Measurements from ENCODE around the gene AQP1.

Gene AQP1

GRCh38 chr7:30965372-30965771 lies 53.7 kb downstream of the AQP1 start:
- no peak for TF ChIP-seq EZH2 (IDR thresholded peaks at IDR 0.05; ENCODE audit: borderline replicate concordance, low read depth, low read length, severe bottlenecking)
- no peak for TF ChIP-seq CTCF (IDR thresholded peaks at IDR 0.05; ENCODE audit: borderline replicate concordance, extremely low read depth, low read length, poor library complexity, severe bottlenecking)
- Histone ChIP-seq H4K20me1 (ENCODE audit: insufficient read depth, low read length) (no peaks in the 10 kb centered on the region), H2AFZ (ENCODE audit: low read depth, low read length) (no peak overlapping the region), H3K4me3 (ENCODE audit: low read depth in 1 of 2, low read length in 2 of 2) (no peak overlapping the region), H3K9ac (ENCODE audit: low read depth, low read length) (no peak overlapping the region), H3K79me2 (ENCODE audit: insufficient read depth, low read length) (no peaks in the 10 kb centered on the region), H3K4me1 (ENCODE audit: insufficient read depth, low read length) (no peaks in the 10 kb centered on the region), H3K36me3 (ENCODE audit: insufficient read depth, low read length) (no peaks in the 10 kb centered on the region), H3K4me2 (ENCODE audit: insufficient read depth, low read length) (no peak overlapping the region), H3K27ac (ENCODE audit: low read length) (no peak overlapping the region), H3K9me3 (ENCODE audit: insufficient read depth, low read length, severe bottlenecking) (no peaks in the 10 kb centered on the region), H3K27me3 (ENCODE audit: insufficient read depth, low read length, poor library complexity) (peaks cover 3% of the 10 kb centered on the region)
- DNase-seq (no peak), ATAC-seq (ENCODE audit: insufficient read depth, low read depth) (no peak)

GRCh38 chr7:30965883-30966282 lies 54.2 kb downstream of the AQP1 start:
- ATAC-seq (ENCODE audit: insufficient read depth, low read depth) (no peak), DNase-seq (no peak)
- Histone ChIP-seq H3K27me3 (ENCODE audit: insufficient read depth, low read length, poor library complexity) (peaks cover 3% of the 10 kb centered on the region), H3K27ac (ENCODE audit: low read length) (no peak overlapping the region), H2AFZ (ENCODE audit: low read depth, low read length) (no peak overlapping the region), H3K9me3 (ENCODE audit: insufficient read depth, low read length, severe bottlenecking) (no peaks in the 10 kb centered on the region), H3K79me2 (ENCODE audit: insufficient read depth, low read length) (no peaks in the 10 kb centered on the region), H3K4me1 (ENCODE audit: insufficient read depth, low read length) (no peaks in the 10 kb centered on the region), H3K4me2 (ENCODE audit: insufficient read depth, low read length) (no peak overlapping the region), H4K20me1 (ENCODE audit: insufficient read depth, low read length) (no peaks in the 10 kb centered on the region), H3K4me3 (ENCODE audit: low read depth in 1 of 2, low read length in 2 of 2) (no peak overlapping the region), H3K9ac (ENCODE audit: low read depth, low read length) (no peak overlapping the region), H3K36me3 (ENCODE audit: insufficient read depth, low read length) (no peaks in the 10 kb centered on the region)
- TF ChIP-seq CTCF (IDR thresholded peaks at IDR 0.05; ENCODE audit: borderline replicate concordance, extremely low read depth, low read length, poor library complexity, severe bottlenecking) (no peak), EZH2 (IDR thresholded peaks at IDR 0.05; ENCODE audit: borderline replicate concordance, low read depth, low read length, severe bottlenecking) (no peak)

- ATAC-seq (ENCODE audit: insufficient read depth, low read depth) (no peak), DNase-seq (no peak)
- Histone ChIP-seq H3K27me3 (ENCODE audit: insufficient read depth, low read length, poor library complexity) (peaks cover 11% of the 10 kb centered on the region), H3K4me1 (ENCODE audit: insufficient read depth, low read length) (no peaks in the 10 kb centered on the region), H3K9me3 (ENCODE audit: insufficient read depth, low read length, severe bottlenecking) (no peaks in the 10 kb centered on the region), H3K27ac (ENCODE audit: low read length) (no peak overlapping the region), H3K36me3 (ENCODE audit: insufficient read depth, low read length) (no peaks in the 10 kb centered on the region), H4K20me1 (ENCODE audit: insufficient read depth, low read length) (no peaks in the 10 kb centered on the region), H2AFZ (ENCODE audit: low read depth, low read length) (no peak overlapping the region), H3K4me2 (ENCODE audit: insufficient read depth, low read length) (no peak overlapping the region), H3K79me2 (ENCODE audit: insufficient read depth, low read length) (no peaks in the 10 kb centered on the region), H3K4me3 (ENCODE audit: low read depth in 1 of 2, low read length in 2 of 2) (no peak overlapping the region), H3K9ac (ENCODE audit: low read depth, low read length) (no peak overlapping the region)
- TF ChIP-seq CTCF (IDR thresholded peaks at IDR 0.05; ENCODE audit: borderline replicate concordance, extremely low read depth, low read length, poor library complexity, severe bottlenecking): no peak
- TF ChIP-seq EZH2 (IDR thresholded peaks at IDR 0.05; ENCODE audit: borderline replicate concordance, low read depth, low read length, severe bottlenecking): no peak
Observed at GRCh38 chr7:30968294-30968693, 56.6 kb downstream of the AQP1 start.

All from DND-41 (cell line).